ENCODE data around the gene PHAX. TPM values are rescaled to one million over a fixed set of nuclear protein-coding genes. Genes with fewer than 3 reads are reported as not detected.
"Not testable (repeated sequence)": the region's sequence is repeated elsewhere in the genome, so short reads cannot be mapped to it uniquely, and the experiment has no call there.

Gene PHAX
- total RNA-seq, 1 donor from 2014 or later: 58.2 TPM

DNA sequence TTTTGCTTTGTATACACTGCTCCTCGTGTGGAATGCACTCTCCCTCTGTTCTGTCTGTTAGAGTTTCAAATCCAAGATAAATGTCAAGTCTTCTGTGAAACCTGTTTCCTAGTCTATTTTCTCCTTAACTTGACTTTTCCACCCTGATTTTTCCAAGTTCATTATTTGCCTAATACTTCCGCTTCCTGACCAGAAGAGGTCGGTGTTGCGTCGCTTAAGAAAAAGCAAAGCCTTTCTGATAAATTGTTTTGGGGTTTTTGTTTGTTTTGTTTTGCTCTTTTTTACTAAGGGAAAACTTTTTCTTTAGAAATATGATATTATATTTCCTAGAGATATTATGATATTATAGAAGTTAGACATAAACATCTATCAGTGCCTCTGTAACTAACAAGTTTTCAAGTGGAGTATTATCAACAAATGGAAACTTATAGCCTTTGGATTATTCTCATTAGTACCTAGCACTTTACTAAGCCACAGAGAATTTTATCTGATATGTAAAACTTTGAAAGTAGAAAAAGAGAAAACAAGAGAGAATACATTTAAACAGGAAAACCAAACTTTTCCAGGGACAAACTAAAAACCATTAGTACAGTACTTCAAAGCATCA is 55.8 kb downstream of the PHAX start:
- Mint-ChIP-seq H3K4me3 (ENCODE audit: low read depth) (no peak overlapping the region), H3K9me3 (ENCODE audit: low read depth) (no peaks in the 10 kb centered on the region), H3K27ac (no peak overlapping the region), H3K4me1 (ENCODE audit: low read depth) (peaks cover 16% of the 10 kb centered on the region), H3K36me3 (ENCODE audit: insufficient read depth) (no peaks in the 10 kb centered on the region), H3K27me3 (no peaks in the 10 kb centered on the region)
- no peak for DNase-seq (ENCODE audit: low spot score, unreplicated experiment)
- TF ChIP-seq, protein P1, sequence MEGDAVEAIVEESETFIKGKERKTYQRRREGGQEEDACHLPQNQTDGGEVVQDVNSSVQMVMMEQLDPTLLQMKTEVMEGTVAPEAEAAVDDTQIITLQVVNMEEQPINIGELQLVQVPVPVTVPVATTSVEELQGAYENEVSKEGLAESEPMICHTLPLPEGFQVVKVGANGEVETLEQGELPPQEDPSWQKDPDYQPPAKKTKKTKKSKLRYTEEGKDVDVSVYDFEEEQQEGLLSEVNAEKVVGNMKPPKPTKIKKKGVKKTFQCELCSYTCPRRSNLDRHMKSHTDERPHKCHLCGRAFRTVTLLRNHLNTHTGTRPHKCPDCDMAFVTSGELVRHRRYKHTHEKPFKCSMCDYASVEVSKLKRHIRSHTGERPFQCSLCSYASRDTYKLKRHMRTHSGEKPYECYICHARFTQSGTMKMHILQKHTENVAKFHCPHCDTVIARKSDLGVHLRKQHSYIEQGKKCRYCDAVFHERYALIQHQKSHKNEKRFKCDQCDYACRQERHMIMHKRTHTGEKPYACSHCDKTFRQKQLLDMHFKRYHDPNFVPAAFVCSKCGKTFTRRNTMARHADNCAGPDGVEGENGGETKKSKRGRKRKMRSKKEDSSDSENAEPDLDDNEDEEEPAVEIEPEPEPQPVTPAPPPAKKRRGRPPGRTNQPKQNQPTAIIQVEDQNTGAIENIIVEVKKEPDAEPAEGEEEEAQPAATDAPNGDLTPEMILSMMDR (IDR thresholded peaks at IDR 0.05; ENCODE audit: unreplicated experiment): peak; percentile 94

DNA sequence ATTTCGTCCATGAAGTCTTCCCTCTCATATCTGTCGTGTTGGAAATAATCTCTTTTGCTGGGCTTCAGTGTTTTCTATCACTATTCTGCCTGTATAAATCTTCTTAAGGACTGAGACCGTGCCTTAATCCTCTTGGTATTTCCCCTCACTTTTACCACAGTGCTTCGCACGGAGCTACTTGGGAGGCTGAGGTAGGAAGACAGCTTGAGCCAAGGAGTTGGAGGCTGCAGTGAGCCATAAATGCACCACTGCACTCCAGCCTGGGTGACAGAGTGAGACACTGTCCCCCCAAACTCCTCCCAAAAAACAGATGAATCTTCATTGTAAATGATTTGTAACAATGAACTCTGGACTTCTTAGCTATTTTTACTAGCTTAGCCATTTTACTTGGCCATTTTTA is 57.8 kb downstream of the PHAX start:
- DNase-seq (ENCODE audit: low spot score, unreplicated experiment): no peak
- Mint-ChIP-seq H3K27me3 (no peaks in the 10 kb centered on the region), H3K27ac (no peak overlapping the region), H3K36me3 (ENCODE audit: insufficient read depth) (no peaks in the 10 kb centered on the region), H3K9me3 (ENCODE audit: low read depth) (no peaks in the 10 kb centered on the region), H3K4me3 (ENCODE audit: low read depth) (no peak overlapping the region), H3K4me1 (ENCODE audit: low read depth) (peaks cover 14% of the 10 kb centered on the region)
- TF ChIP-seq, protein P1 (IDR thresholded peaks at IDR 0.05; ENCODE audit: unreplicated experiment): no peak

DNA sequence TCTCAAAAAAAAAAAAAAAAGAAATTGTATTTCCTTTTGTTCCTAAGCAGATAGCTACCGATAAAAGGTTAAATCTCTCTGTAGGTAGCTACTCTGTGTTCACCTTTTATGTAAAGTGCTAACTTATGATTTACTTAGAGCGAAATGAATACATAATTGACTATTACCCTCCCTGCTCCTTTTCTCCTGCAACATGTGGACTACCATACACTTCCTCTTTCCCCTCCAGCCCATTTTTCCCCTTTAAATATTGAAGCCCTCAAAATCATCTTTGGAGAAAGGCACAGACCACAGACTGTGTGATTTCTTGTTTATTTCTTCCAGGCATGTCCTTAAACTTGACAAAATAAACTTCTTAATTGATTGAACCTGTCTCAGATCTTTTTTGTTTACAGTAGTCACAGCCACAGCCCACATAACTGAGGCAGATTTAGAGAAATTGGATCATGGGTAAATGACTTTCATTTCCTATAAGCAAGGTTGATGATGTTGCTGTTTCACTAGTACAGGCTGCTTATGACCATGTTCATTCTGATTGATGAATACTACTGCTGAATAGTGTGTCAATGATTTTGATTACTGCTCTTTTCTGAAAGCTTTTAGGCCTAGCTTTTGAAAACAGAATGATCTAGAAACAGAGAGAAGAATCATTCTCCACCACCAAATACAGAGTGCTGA is 59.2 kb downstream of the PHAX start:
- no peak for DNase-seq (ENCODE audit: low spot score, unreplicated experiment)
- no peak overlapping the region for H3K4me3 Mint-ChIP-seq (ENCODE audit: low read depth)
- peaks cover 9% of the 10 kb centered on the region for H3K4me1 Mint-ChIP-seq (ENCODE audit: low read depth)
- H3K9me3 Mint-ChIP-seq (ENCODE audit: low read depth): no peaks in the 10 kb centered on the region
- H3K36me3 Mint-ChIP-seq (ENCODE audit: insufficient read depth): no peaks in the 10 kb centered on the region
- no peak overlapping the region for H3K27ac Mint-ChIP-seq
- H3K27me3 Mint-ChIP-seq: no peaks in the 10 kb centered on the region
- TF ChIP-seq, protein P1 (IDR thresholded peaks at IDR 0.05; ENCODE audit: unreplicated experiment): no peak

DNA sequence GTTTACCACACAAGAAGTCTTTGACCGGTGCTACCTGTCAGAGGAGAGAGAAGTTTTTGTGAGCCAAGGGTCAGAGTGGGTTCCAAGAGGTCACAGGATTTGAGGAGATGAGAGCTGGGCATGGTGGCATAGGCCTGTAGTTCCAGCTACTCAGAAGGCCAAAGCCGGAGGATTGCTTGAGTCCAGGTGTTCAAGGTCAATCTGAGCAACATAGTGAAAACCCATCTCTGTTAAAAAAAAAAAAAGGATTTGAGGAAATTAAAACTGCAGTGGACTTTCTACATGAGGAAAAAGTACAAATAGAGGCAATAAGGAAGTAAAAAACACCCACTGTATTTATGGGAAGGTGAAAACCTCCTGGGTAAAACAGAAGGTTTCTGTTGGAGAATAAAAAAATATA is 63.8 kb downstream of the PHAX start:
- DNase-seq (ENCODE audit: low spot score, unreplicated experiment): no peak
- peaks cover 2% of the 10 kb centered on the region for H3K4me1 Mint-ChIP-seq (ENCODE audit: low read depth)
- no peaks in the 10 kb centered on the region for H3K27me3 Mint-ChIP-seq
- no peak overlapping the region for H3K27ac Mint-ChIP-seq
- TF ChIP-seq, protein P1 (IDR thresholded peaks at IDR 0.05; ENCODE audit: unreplicated experiment): no peak
- H3K4me3 Mint-ChIP-seq (ENCODE audit: low read depth): no peak overlapping the region
- no peaks in the 10 kb centered on the region for H3K9me3 Mint-ChIP-seq (ENCODE audit: low read depth)
- H3K36me3 Mint-ChIP-seq (ENCODE audit: insufficient read depth): no peaks in the 10 kb centered on the region

DNA sequence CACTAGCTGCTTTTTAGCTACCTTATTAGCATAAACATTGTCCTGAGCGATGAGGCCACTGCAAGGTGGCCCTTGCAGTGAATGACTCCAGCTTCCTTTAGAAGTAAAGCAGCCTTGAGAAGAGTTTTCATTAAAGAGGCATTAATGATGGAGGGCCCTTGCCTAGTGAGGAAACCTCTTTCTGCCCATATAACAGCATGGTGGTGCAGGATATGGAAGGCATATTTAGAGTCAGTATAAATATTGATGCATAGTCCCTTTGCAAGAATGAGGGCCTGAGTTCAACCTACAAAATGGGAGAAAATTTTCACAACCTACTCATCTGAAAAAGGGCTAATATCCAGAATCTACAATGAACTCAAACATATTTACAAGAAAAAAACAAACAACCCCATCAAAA is 69.4 kb downstream of the PHAX start:
- not testable (repeated sequence) for H3K27ac Mint-ChIP-seq; H3K27me3 Mint-ChIP-seq; H3K4me1 Mint-ChIP-seq (ENCODE audit: low read depth); H3K36me3 Mint-ChIP-seq (ENCODE audit: insufficient read depth); H3K4me3 Mint-ChIP-seq (ENCODE audit: low read depth); DNase-seq (ENCODE audit: low spot score, unreplicated experiment); H3K9me3 Mint-ChIP-seq (ENCODE audit: low read depth)

DNA sequence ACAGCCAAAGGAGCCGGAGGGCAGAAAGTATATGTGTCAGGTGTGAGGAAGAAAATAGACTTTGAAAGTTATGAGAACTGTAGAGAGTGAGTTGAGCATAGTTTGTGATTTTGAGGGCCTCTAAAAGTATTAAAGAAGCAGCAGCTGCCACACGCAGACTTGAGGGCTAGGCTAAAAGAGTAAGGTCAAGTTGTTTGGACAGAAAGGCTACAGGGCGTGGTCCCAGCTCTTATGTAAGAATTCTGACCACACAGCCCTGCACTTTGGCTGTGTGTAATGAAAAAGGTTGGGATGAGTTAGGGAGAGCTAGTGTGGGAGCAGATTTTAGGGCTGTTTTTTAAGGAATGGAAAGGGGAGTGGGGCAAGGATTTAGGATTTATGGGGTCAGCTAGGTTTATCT is 70.9 kb downstream of the PHAX start:
- peaks cover 11% of the 10 kb centered on the region for H3K4me1 Mint-ChIP-seq (ENCODE audit: low read depth)
- H3K36me3 Mint-ChIP-seq (ENCODE audit: insufficient read depth); H3K27me3 Mint-ChIP-seq; DNase-seq (ENCODE audit: low spot score, unreplicated experiment); H3K27ac Mint-ChIP-seq; H3K9me3 Mint-ChIP-seq (ENCODE audit: low read depth); H3K4me3 Mint-ChIP-seq (ENCODE audit: low read depth): not testable (repeated sequence)

Data from progenitor cell of endocrine pancreas (in vitro differentiated cells).